Upper lobe of left lung (tissue), 4 donors: Measurements from ENCODE around the gene RUNX1.

Experiments
- POLR2AphosphoS5 ChIP-seq, 2 donors: sonication (generic); formaldehyde crosslinking; IDR thresholded peaks; one replicate each; pipeline ENCODE4 v1.5.1; 2017; ENCODE audit warnings: antibody characterized with exemption in 2 of 2
- TF ChIP-seq, protein P1 (sequence below), 6 experiments: fragments of 450-650 bp in 4 of 6; fragments of 200-600 bp in 2 of 6; sonication (generic) in 2 of 6; IDR thresholded peaks; one replicate each; pipeline ENCODE4 v1.5.1; 2016 to 2019; ENCODE audit warnings: antibody characterized with exemption in 6 of 6

DNA sequence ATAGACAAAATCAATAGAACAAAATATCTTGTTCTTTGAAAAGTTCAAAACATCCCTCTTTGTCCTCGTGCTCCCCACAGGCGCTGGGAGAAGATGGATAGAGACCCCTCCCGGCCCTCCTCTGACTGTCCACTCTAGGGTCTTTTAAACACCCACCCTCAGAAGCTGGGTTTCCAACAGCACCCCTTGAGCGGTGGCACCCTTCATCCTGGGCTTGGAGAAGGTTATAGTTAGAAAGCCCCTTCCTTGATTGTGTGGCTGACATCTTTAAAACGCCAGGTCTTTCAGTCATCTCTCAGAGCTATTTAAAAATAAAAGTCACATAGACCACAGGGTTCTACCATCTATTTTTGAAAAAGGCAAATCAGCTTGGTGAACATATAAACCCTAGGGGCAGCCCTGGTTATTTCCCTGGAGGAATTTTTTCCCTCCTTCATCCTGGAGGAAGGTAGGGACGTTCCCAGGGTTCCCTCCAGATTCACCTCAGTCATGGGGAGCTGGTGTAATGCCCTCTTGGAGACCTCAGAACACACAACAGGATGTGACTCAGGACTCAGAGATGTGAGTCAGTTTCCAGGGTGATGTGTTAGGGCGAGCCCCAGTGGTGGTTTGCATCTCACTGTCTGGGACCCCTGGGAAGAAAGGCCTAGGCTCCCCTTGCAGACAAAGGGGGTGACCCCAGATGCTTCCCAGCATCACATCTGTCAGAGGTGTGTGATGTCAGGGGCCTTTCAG is 241.8 kb downstream of the RUNX1 start:
- TF ChIP-seq, protein P1, sequence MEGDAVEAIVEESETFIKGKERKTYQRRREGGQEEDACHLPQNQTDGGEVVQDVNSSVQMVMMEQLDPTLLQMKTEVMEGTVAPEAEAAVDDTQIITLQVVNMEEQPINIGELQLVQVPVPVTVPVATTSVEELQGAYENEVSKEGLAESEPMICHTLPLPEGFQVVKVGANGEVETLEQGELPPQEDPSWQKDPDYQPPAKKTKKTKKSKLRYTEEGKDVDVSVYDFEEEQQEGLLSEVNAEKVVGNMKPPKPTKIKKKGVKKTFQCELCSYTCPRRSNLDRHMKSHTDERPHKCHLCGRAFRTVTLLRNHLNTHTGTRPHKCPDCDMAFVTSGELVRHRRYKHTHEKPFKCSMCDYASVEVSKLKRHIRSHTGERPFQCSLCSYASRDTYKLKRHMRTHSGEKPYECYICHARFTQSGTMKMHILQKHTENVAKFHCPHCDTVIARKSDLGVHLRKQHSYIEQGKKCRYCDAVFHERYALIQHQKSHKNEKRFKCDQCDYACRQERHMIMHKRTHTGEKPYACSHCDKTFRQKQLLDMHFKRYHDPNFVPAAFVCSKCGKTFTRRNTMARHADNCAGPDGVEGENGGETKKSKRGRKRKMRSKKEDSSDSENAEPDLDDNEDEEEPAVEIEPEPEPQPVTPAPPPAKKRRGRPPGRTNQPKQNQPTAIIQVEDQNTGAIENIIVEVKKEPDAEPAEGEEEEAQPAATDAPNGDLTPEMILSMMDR (IDR thresholded peaks at IDR 0.05) = no peak
- peak; percentile 22 to 35 for TF ChIP-seq POLR2AphosphoS5 (IDR thresholded peaks at IDR 0.05)
